ENCODE results near the gene COL6A1.
"Not testable (repeated sequence)": the region's sequence is repeated elsewhere in the genome, so short reads cannot be mapped to it uniquely, and the experiment has no call there.

COL6A1 gene

DNA sequence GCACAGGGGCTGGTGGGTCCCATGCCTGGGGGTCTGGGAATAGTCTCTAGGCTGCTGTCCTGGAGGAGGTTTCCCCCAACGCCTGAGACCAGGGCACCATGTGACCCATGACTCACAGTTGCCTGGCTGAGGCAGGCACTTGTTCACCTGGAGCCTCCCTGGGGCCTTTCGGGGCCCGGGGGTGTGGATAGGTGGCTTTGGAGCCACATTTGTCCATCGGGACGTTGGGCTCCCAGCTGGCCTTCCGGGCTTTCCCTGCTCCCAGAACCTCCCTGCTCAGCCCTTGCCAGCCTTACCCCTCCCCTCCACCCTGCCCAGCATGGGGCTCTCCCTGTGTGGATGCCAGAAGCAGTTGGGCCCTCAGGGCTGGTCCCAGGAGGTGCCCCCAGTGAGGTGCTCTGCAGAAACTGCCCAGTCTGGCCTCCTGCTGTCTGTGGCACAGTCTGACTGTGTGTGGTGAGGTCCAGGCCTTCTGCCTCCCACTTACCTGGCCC lies 14.2 kb downstream of the COL6A1 start:
- no peak for DNase-seq (ENCODE audit: low read depth)

DNA sequence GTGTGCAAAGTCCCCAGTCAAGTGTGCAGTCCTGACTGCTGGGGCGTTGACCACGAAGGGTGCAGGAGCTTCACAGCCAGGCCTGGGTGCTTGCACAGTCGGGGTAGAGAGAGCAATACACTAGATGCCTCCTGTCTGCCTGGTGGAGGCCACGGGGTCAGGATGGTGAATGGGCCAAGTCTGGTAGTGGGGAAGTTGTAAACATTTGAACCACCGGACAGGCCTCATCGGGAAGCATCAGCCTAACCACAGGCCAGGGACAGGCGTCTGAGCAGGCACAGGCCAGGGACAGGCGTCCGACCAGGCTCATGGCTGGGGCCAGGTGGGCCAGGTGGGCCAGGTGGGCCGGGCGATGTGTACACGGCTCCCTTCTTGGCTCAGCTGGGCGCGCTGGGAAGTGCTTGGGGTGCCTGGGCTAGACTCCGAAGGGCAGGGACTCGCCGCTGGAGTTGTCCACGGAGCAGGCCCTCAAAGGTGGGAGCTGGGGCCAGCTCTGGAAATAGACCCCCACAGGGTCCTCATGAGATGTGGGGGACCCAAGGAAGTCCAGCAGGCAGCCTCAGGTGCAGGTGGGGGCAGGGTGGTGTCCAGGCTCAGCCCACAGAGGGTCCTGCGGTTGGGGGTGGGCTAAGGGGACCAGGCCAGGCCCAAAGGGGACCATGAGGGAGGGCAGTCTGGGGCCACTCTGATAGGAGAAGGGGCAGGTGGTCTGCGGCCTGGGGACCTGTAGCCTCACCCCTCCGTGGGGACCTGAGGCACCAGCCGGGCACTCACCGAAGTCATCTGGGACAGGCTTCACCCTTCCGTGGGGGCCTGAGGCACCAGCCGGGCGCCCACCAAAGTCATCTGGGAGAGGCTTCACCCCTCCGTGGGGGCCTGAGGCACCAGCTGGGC lies 15.0 kb downstream of the COL6A1 start:
- no peak for DNase-seq (ENCODE audit: low read depth)

DNA sequence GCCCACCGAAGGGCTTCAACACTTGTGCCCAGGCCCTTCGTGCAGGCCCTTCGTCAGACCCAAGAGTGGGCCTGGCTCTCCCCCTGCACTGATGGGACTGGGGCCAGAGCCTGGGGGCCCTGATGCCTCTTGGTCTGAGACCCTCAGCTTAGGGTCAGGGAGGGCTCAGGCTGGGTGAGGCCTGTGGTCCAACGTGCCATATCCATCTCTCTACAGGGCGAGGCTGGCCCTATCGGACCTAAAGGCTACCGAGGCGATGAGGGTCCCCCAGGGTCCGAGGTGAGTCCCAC lies 15.6 kb downstream of the COL6A1 start:
- DNase-seq (ENCODE audit: low read depth): no peak

DNA sequence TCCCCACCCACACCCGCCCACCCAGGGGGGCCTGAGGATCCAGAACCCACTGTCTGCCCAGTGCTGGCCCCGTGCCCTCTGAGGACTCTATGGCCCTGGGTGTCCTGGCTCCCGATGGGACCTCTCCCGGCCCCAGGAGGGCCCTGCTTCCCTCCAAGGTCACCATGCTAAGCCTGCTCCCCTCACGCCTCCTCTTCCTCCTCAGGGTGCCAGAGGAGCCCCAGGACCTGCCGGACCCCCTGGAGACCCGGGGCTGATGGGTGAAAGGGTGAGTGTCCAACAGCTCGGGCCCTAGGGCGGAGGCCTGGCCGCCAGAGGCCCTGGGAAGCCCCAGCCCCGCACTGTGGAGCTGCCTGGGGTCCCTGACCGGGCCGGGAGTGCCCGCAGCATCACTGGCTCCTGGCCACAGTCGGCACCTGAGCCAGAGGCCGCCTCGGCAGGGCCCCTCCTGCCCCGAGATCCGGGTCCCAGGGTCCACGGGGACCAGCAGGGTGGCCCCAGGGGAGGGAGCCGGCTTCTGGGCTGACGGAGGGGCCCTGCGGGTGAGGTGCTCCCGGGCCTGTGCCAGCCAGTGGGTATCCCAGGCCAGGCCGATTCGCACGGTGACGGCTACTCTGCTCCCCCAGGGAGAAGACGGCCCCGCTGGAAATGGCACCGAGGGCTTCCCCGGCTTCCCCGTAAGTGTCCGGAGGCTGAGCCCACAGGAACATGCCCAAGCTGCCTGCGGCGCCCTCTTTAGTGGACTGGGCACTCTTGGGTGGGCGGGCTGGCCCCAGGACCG lies 16.1 kb downstream of the COL6A1 start:
- DNase-seq (ENCODE audit: low read depth): no peak

DNA sequence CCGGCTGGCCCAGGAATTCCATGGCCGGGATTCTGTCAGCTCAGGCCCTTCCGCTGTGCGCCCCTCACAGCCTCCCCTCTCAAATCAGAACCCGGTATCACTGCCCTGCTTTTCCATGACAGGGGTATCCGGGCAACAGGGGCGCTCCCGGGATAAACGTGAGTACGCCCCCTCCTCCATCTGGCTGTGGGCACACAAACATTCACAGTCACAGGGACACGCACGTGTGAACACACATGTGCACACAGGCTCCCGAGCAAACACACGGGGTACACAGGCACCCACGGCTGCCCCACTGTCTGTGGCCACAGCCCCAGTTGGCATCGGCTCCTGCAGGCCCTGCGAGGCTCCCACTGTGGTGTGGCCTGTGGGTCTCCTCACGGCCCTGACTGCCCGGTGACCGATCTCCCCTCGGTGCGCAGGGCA lies 16.7 kb downstream of the COL6A1 start:
- DNase-seq (ENCODE audit: low read depth): no peak

DNA sequence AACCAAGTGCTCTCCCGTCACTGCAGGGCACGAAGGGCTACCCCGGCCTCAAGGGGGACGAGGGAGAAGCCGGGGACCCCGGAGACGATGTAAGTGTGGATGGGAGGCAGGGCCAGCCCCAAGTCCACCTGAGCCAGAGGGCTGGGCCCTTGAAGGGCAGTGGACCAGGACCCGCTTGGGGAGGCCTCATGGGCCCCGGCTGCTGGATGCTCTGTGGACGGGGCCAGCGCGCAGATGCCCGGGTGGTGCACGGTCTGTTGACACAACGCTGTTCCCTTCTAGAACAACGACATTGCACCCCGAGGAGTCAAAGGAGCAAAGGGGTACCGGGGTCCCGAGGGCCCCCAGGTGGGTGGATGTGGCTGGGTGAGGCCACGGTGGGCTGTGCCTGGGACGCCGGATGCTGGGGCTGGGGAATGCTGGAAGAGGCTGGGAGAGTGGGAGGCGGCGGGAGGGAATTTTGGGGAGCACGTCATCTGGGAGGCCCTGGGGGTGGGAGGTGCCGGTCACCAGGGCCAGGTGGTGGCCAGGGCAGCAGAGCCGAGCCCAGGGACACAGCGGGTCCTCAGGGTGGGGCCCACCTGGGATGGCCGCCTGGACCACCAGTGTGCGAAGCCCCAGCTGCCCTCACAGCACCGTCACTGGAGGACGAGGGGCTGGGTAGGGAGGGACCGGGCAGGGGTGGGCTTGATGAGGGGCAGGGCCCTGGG lies 17.5 kb downstream of the COL6A1 start:
- no peak for DNase-seq (ENCODE audit: low read depth)

DNA sequence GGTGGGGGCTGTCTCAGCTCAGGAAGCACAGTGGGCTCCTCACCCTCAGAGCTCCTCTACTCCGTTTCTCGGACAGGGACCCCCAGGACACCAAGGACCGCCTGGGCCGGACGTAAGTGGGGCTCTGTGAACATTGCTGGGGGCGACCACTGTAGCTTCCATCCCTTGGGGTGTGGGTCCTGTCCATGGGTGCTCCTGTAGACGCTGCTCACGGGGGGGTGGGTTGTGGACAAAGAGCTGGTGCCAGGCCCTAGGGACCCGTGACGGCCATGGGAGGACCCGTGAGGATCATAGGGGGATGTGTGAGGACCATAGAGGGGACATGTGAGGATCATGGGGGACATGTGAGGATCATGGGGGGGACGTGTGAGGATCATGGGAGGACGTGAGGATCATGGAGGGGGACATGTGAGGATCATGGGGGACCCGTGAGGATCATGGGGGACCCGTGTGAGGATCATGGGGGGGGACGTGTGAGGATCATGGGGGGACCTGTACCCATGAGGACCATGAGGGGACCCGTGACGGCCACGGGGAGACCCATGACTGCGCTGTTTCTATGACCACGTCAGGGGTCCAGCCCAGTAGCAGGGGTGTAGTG lies 18.1 kb downstream of the COL6A1 start:
- no peak for DNase-seq (ENCODE audit: low read depth)

DNA sequence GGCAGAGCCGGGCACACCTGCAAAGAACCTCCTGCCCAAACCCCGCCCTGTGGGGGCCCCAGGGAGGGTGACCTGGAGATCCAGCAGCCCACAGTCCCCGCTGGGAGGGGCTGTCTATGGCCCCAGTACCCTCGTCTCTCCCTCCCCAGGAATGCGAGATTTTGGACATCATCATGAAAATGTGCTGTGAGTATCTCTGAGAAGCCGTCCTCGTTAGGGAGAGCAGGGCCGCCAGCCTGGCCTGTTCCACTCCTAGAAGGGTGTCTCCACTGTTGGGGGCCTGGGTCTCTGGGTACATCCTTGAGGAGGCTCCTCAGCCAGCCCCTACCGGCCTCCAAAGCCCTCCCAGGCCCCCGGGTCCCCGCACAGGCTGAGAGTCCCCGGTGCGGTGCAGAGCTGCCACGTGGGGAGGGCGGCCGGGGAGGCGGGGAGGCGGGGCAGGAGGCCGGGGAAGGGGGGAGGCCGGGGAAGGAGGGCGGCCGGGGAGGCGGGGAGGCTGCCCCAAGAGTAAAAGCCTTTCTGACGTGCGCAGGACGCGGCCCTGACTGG lies 18.7 kb downstream of the COL6A1 start:
- DNase-seq (ENCODE audit: low read depth): no peak

DNA sequence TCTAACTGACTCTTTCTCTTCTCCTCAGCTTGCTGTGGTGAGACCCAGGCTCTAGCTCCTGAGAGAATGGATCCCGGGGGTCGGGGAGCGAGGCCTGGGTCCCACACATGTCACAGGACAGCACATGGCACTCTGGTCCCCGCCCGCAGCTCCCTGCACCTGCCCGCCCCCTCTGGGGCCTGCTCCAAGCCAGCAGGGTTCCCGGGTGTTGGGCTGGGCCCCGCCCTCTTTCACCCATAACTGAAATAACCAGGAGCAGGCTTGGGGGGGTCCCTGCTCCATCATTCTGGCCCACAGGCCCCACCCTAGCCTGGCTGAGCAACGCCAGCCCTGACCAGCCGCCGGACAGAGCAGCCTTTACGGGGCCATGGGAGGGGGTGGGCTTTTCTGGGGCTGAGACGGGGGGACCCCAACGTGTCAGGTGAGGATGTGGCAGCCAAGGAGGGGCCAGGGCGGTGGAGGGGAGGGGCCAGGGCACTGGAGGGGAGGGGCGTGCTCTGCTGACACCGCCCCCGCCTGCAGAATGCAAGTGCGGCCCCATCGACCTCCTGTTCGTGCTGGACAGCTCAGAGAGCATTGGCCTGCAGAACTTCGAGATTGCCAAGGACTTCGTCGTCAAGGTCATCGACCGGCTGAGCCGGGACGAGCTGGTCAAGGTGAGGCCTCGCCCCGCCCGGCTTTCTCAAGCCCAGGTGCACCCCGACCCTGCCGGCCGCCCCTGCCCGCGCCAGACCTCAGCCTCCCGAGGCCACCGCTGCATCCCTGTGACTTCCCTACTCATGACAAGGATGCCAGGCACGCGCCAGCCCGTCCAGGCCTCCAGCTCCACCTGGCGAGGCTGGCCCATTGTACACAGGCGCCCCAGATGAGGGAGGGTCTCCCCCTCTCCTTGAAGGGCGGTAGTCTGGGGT lies 19.4 kb downstream of the COL6A1 start:
- no peak for DNase-seq (ENCODE audit: low read depth)

DNA sequence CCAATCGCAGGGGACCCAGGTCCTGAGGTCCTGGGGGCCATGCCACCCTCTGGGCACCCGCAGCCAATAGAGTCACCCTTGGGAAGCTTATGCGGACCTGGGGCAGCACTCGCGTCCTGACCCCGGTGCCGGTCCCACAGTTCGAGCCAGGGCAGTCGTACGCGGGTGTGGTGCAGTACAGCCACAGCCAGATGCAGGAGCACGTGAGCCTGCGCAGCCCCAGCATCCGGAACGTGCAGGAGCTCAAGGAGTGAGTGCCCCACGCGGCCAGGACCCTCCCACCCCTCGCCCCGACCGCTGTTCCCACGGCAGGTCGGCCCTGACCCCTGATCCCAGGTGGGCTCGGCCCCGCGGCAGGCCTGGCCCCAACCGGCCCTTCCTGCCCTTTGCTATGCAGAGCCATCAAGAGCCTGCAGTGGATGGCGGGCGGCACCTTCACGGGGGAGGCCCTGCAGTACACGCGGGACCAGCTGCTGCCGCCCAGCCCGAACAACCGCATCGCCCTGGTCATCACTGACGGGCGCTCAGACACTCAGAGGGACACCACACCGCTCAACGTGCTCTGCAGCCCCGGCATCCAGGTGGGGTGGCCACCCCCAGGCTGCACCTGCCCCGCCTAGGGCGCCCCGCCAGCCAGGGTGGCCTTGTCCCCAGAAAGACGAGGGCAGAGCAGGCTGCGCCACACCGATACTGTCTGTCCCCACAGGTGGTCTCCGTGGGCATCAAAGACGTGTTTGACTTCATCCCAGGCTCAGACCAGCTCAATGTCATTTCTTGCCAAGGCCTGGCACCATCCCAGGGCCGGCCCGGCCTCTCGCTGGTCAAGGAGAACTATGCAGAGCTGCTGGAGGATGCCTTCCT lies 20.5 kb downstream of the COL6A1 start:
- no peak for DNase-seq (ENCODE audit: low read depth)

DNA sequence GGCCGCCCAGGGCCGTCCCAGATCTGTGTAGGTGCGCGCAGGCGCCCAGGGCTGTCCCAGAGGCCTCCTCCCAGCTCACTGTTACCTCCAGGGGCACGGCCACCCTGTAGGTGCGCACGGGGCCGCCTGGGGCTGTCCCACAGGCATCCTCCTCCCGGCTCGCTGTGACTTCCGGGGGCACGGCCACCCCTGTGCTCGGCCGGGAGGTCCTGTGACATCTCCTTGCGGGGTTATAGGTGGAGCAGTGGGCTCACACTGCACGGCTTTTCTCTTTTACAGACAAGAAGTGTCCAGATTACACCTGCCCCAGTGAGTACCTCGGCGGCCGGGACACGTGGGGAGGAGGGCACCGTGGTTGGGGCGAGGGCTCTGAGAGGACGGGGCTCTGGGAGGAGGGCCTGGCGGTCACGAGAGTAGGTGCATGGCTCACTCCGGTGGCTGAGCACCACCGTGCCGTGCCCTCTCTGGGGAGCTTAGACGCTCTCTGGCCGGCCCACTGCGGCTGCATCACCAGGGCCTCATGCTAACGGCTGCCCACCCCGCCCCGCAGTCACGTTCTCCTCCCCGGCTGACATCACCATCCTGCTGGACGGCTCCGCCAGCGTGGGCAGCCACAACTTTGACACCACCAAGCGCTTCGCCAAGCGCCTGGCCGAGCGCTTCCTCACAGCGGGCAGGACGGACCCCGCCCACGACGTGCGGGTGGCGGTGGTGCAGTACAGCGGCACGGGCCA lies 21.4 kb downstream of the COL6A1 start:
- DNase-seq (ENCODE audit: low read depth): no peak

DNA sequence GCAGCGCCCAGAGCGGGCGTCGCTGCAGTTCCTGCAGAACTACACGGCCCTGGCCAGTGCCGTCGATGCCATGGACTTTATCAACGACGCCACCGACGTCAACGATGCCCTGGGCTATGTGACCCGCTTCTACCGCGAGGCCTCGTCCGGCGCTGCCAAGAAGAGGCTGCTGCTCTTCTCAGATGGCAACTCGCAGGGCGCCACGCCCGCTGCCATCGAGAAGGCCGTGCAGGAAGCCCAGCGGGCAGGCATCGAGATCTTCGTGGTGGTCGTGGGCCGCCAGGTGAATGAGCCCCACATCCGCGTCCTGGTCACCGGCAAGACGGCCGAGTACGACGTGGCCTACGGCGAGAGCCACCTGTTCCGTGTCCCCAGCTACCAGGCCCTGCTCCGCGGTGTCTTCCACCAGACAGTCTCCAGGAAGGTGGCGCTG lies 22.0 kb downstream of the COL6A1 start:
- DNase-seq (ENCODE audit: low read depth): no peak

DNA sequence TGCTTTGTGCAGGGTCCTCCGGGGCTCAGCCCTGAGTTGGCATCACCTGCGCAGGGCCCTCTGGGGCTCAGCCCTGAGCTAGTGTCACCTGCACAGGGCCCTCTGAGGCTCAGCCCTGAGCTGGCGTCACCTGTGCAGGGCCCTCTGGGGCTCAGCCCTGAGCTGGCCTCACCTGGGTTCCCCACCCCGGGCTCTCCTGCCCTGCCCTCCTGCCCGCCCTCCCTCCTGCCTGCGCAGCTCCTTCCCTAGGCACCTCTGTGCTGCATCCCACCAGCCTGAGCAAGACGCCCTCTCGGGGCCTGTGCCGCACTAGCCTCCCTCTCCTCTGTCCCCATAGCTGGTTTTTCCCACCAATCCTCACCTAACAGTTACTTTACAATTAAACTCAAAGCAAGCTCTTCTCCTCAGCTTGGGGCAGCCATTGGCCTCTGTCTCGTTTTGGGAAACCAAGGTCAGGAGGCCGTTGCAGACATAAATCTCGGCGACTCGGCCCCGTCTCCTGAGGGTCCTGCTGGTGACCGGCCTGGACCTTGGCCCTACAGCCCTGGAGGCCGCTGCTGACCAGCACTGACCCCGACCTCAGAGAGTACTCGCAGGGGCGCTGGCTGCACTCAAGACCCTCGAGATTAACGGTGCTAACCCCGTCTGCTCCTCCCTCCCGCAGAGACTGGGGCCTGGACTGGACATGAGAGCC lies 22.7 kb downstream of the COL6A1 start:
- no peak for DNase-seq (ENCODE audit: low read depth)

DNA sequence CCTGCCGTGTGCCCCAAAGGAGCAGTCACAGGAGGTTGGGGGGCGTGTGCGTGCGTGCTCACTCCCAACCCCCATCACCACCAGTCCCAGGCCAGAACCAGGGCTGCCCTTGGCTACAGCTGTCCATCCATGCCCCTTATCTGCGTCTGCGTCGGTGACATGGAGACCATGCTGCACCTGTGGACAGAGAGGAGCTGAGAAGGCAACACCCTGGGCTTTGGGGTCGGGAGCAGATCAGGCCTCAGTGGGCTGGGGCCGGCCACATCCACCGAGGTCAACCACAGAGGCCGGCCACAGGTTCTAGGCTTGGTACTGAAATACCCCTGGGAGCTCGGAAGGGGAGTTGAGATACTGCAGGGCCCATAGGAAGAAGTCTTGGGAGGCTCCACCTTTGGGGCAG lies 23.5 kb downstream of the COL6A1 start:
- DNase-seq (ENCODE audit: low read depth): no peak

DNA sequence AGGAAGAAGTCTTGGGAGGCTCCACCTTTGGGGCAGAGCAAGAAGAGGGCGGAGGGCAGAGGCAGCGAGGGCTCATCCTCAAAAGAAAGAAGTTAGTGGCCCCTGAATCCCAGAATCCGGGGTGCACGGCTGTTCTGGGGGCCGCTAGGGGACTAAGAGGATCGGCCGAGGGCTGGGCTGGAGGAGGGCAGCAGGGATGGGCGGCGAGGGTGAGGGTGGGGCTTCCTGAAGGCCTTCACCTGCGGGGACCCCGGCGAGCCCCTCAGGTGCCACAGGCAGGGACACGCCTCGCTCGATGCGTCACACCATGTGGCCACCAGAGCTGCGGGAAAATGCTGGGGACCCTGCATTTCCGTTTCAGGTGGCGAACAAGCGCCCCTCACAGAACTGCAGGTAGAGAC lies 23.9 kb downstream of the COL6A1 start:
- no peak for DNase-seq (ENCODE audit: low read depth)

DNA sequence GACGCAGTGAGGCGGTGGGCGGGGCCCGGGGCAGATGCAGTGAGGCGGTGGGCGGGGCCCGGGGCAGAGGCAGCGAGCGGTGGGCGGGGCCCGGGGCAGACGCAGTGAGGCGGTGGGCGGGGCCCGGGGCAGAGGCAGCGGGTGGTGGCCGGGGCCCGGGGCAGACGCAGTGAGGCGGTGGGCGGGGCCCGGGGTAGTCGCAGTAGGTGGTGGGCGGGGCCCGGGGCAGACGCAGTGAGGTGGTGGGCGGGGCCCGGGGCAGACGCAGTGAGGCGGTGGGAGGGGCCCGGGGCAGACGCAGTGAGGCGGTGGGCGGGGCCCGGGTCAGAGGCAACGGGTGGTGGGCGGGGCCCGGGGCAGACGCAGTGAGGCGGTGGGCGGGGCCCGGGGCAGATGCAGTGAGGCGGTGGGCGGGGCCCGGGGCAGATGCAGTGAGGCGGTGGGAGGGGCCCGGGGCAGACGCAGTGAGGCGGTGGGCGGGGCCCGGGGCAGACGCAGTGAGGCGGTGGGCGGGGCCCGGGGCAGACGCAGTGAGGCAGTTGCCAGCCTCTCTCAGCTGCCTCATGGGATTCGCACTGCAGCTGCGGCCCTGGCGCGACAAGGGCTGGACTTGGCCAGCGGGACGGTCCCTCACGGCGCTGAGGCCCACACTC lies 24.4 kb downstream of the COL6A1 start:
- not testable (repeated sequence) for DNase-seq (ENCODE audit: low read depth)

DNA sequence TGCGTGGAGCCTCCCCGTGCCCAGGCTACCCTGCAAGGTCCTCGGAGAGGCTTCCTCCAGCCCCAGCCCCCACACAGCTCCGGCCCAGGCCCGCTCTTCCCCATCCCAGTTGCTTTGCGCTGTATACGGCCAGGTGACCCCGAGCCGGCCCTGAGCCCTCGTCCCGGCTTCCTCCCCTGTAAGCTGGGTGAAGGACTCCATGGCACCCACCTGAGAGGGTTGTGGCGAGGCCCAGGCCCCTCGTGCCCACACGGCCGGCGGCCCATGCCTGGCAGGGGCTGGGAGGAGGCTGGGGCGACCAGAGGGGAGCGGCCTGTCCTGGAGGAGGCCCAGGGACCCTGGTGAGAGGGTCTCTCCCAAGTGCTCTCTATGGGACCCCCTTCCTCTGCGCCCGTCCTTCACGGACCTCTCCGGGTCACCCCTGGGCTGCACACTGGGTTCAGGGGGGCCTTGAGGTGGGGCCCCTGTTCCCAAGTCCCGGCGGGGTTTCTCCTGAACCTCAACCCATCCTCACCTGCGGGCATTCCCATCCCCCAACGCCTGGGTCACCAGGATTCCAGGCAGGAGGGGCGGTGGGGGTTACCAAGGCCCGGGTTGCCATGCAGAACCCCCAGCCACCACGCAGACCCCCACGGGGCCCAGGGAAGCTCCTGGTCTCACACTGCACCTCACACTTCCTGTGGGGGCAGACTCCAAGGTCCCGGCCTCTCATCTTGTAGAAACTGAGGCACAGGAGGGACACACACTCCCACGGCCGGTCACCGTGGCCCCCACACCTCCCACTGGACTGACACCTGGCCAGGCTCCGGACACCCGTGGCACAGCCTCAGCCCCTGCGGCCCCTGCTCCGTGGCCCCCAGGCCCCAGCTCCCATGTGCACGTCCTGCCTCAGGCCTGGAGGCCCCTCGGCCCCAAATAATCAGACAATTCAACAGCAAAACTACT lies 25.2 kb downstream of the COL6A1 start:
- DNase-seq (ENCODE audit: low read depth): no peak

Data from stromal cell of bone marrow (primary cell).